T-helper 1 cell treated with Interleukin-12 subunit alpha and Interleukin-12 subunit beta and Interleukin-4 antibody, amounts not matched to agents 30 μg/mL and 1 μg/mL, for 36 hours (primary cell): ENCODE results near the gene ENTPD8.

Experiments
- H3K27ac Mint-ChIP-seq: one replicate; pipeline ENCODE4 v1.8.0; 2021; ENCODE audit warnings: mild to moderate bottlenecking, mixed read lengths
- H3K27me3 Mint-ChIP-seq: one replicate; pipeline ENCODE4 v1.8.0; 2021; ENCODE audit warnings: low read depth, mixed read lengths
- H3K36me3 Mint-ChIP-seq: one replicate; pipeline ENCODE4 v1.8.0; 2021; ENCODE audit warnings: low read depth, mixed read lengths
- H3K4me1 Mint-ChIP-seq: one replicate; pipeline ENCODE4 v1.8.0; 2021; ENCODE audit warnings: low read depth, mixed read lengths
- H3K4me3 Mint-ChIP-seq: one replicate; pipeline ENCODE4 v1.8.0; 2021; ENCODE audit warnings: mild to moderate bottlenecking, moderate library complexity, mixed read lengths
- H3K9me3 Mint-ChIP-seq: one replicate; pipeline ENCODE4 v1.8.0; 2021; ENCODE audit warnings: mixed read lengths

Gene ENTPD8

DNA sequence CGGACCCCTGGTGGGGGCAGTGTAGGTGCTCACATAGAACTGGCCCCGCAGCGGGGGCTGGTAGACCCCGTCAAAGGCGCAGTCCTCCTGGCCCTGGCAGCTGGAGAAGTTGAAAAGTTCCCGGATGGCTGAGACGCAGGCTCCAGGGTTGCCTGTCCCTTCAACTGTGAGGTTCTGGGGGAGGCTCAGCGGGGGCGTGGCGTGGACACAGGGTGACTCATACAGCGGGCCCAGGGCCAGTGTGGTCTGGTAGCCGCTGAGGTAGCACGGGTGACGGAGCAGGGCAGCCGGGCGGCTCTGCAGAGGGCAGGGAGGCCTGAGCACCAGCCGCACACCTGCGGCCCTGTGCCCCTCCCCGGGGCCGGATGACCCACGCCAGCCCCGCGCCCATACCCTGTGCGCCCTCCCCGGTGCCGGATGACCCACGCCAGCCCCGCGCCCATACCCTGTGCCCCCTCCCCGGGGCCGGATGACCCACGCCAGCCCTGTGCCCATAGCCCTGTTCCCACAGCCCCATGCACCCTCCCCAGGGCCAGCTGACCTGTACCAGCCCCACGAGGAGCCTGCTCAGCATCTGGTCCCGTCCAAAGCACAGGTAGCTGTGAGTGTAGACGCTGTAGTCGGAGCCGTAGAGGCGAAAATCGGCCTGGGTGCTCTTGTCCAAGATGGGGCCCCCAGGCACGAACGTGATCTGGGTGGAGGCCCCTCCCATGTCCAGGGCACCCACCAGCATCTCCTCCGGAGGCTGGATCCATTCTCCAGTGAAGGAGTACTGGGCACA, 5.0 kb downstream of the ENTPD8 start:
- H3K9me3 Mint-ChIP-seq, result no peaks in the 10 kb centered on the region
- H3K27ac Mint-ChIP-seq, result no peak overlapping the region
- no peak overlapping the region for H3K4me3 Mint-ChIP-seq
- H3K27me3 Mint-ChIP-seq, result no peaks in the 10 kb centered on the region
- no peaks in the 10 kb centered on the region for H3K36me3 Mint-ChIP-seq
- no peaks in the 10 kb centered on the region for H3K4me1 Mint-ChIP-seq

DNA sequence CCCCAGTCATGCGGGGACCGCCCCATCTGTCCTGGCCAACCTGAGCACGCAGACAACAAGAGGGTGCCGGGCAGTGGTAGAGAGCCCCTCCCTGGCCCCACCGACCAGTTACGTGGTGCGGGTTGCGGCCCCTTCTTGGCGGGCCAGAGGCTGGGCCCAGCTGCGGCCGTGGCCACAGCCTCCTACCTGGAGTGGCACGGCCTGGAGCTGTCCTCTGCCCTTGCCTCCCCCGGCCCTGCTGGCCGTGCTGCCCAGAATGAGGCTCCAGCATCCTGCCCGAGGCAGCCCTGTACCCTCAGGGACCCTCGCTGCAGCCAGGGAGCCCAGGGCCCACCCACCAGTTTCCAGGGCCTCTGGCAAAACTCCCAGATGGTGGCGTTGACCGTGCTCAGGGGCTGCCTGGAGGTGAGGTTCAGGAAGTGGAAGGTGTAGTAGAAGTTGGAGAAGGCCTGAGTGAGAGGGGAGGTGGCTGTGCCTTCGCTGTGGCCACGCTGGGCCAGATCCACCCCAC, 5.7 kb downstream of the ENTPD8 start:
- Mint-ChIP-seq H3K4me1 (no peaks in the 10 kb centered on the region), H3K27ac (no peak overlapping the region), H3K27me3 (no peaks in the 10 kb centered on the region), H3K9me3 (no peaks in the 10 kb centered on the region), H3K36me3 (no peaks in the 10 kb centered on the region), H3K4me3 (no peak overlapping the region)

DNA sequence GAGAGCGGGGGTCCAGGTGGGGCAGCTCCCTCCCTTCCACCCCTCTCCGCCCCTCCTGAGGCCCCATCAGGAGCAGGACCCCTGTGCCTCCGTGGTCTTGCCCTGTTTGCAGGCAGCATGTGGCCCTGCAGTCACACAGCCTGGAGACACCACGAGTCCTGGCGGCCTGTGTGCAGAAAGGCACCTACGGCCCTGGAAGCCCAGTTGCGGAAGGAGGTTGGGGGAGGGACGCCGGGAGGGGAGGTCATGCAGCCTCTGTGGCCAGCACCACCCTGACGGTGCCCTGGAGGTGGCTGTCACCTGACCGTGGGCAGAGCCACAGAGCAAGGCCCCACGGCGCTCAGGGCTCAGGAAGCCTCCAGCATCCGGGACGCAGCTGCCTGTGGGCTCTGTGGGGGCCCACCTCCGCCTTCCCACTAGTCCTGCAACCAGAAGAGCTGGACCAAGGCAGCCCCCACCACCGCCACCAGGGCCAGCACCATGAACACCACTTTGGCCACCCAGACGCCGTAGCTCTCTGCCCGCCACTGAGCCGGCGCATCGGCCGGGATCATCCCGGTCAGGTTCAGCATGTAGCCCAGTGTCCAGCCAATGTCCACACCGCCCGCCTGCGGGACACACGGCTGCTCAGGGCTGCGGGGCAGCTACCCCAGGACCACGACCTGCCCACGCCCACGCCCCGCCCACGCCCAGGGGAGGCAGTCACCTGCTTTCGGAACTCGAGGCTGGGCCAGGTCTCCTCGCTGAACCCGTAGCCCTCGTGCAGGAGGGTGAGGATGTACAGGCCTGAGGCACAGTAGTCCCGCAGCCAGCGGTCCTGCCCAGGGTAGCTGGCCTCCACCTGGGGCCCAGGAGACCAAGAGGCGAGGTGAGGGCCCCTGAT, 6.4 kb downstream of the ENTPD8 start:
- H3K4me3 Mint-ChIP-seq, result no peak overlapping the region
- H3K27me3 Mint-ChIP-seq, result no peaks in the 10 kb centered on the region
- H3K4me1 Mint-ChIP-seq, result no peaks in the 10 kb centered on the region
- H3K9me3 Mint-ChIP-seq, result no peaks in the 10 kb centered on the region
- no peaks in the 10 kb centered on the region for H3K36me3 Mint-ChIP-seq
- no peak overlapping the region for H3K27ac Mint-ChIP-seq

DNA sequence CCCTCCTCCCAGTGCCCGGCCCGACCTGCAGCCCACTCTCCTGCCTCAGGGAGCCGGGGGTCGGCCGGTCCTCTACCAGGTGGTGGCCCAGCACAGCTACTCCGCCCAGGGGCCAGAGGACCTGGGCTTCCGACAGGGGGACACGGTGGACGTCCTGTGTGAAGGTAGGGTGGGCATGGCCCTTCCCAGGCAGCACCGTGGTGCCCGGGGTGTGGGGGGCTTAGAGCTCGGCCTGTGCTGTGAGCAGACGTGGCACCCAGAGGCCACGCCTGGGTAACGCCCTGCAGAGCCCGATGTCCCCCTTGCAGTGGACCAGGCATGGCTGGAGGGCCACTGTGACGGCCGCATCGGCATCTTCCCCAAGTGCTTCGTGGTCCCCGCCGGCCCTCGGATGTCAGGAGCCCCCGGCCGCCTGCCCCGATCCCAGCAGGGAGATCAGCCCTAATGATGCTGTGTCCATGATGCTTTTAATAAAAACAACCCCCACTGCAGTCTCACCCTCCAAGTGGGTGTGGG, 7.2 kb downstream of the ENTPD8 start:
- Mint-ChIP-seq H3K27ac (no peak overlapping the region), H3K27me3 (no peaks in the 10 kb centered on the region), H3K4me1 (no peaks in the 10 kb centered on the region), H3K9me3 (no peaks in the 10 kb centered on the region), H3K36me3 (no peaks in the 10 kb centered on the region), H3K4me3 (no peak overlapping the region)

DNA sequence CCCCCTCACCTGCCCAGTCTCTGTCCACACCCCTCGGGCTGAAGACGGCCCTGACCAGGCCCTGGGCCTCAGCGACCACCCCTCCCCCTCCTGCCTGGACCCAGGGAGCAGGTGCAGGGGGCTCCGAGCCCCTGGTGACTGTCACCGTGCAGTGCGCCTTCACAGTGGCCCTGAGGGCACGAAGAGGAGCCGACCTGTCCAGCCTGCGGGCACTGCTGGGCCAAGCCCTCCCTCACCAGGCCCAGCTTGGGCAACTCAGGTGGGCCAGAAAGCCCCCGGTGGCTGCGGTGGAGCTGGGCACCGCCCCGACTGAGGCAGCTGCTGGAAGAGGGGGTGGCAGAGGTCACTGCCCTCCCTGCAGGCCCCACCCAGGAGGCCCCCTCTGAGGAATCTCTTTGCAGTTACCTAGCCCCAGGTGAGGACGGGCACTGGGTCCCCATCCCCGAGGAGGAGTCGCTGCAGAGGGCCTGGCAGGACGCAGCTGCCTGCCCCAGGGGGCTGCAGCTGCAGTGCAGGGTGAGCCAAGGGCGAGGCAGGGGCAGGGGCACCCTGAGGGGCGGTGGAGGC, 7.7 kb downstream of the ENTPD8 start:
- no peaks in the 10 kb centered on the region for H3K27me3 Mint-ChIP-seq
- no peaks in the 10 kb centered on the region for H3K36me3 Mint-ChIP-seq
- H3K9me3 Mint-ChIP-seq, result no peaks in the 10 kb centered on the region
- H3K4me3 Mint-ChIP-seq, result no peak overlapping the region
- no peaks in the 10 kb centered on the region for H3K4me1 Mint-ChIP-seq
- H3K27ac Mint-ChIP-seq, result no peak overlapping the region

DNA sequence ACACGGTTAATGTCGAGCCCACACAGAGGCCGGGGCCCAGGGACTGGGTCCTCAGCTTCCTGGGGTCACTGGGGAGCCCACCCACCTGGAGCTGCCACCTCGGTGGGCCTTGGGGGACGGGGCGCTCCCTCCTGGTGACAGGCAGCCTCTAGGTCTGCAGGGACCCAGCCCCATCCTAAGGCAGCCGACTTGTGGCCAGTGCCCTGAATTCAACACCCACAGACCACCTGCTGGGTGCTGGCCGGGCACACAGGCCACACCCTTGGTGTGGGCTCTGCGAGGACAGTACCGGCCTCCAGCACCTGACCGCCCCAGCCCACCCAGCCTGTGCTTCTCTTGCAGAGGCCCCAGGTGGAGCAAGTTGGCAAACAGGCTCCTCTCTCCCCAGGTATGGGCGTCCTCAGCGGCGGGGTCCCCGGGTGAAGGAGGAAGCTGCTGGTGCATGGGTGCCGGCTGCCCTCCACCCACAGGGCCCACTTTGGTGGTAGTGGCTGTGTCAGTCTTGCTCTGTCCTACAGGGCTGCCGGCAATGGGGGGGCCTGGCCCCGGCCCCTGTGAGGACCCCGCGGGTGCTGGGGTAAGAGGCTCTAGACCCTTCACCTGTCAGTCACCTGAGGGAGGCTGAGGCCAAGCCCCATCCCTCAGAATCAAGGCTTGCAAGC, 8.3 kb downstream of the ENTPD8 start:
- H3K4me1 Mint-ChIP-seq, result no peaks in the 10 kb centered on the region
- no peaks in the 10 kb centered on the region for H3K27me3 Mint-ChIP-seq
- H3K9me3 Mint-ChIP-seq, result no peaks in the 10 kb centered on the region
- H3K36me3 Mint-ChIP-seq, result no peaks in the 10 kb centered on the region
- H3K4me3 Mint-ChIP-seq, result no peak overlapping the region
- H3K27ac Mint-ChIP-seq, result no peak overlapping the region

DNA sequence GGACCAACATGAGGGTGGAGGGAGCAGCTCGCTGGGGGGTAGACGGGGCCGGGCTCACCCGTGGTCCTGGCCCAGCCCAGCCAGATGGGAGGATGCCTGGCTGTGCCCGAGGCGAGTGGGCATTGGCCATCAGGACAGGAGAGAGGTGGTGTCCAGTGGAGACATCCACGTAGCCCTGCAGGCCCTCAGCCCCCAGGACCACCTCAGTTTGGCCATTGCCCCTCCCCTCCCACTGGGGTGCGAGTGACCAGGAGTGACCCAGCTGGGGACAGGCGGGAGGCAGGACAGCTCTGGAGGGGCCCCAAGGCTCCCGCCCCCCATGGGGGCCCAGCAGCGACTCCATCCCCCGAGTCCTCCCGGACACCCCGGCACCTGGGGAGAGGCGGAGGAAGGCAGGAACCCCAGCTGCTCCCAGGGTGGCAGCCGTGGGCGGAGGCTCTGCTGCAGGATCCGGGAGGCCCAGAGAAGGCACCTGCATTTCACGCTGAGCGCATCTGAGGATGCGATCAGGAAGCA, 9.7 kb downstream of the ENTPD8 start:
- H3K4me3 Mint-ChIP-seq, result no peak overlapping the region
- no peak overlapping the region for H3K27ac Mint-ChIP-seq
- no peaks in the 10 kb centered on the region for H3K27me3 Mint-ChIP-seq
- H3K9me3 Mint-ChIP-seq, result no peaks in the 10 kb centered on the region
- no peaks in the 10 kb centered on the region for H3K36me3 Mint-ChIP-seq
- H3K4me1 Mint-ChIP-seq, result no peaks in the 10 kb centered on the region

DNA sequence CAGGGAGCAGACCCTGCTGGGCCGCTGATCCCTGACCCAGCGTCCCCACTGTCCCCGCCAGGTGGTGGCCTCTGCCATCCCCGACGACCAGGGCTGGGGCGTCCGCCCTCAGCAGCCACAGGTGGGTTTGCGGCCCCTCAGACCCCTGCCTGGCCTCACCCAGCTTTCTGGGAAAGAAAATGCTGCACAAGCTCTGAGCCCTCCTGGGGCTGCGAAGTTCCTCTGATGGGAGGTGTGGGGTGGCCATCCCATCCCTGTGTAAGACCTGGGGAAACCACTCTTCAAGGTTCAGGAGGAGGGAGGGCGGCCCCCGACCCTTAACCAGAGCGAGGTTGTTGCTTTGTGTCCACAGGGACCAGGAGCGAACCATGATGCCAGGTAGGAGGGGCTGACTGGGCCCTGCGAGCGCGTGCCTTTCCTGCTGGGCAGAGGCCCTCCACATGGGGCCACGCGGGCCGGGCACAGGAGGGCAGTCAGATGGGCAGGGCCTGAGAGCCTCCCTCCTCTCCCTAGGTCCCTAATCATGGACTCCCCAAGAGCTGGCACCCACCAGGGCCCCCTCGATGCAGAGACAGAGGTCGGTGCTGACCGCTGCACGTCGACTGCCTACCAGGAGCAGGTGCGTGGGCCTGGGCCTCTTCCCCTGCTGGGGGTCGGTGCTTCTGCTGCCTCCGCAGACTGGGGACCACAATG, 10.3 kb downstream of the ENTPD8 start:
- H3K27ac Mint-ChIP-seq, result no peak overlapping the region
- H3K9me3 Mint-ChIP-seq, result no peaks in the 10 kb centered on the region
- H3K36me3 Mint-ChIP-seq, result no peaks in the 10 kb centered on the region
- H3K4me1 Mint-ChIP-seq, result no peaks in the 10 kb centered on the region
- no peaks in the 10 kb centered on the region for H3K27me3 Mint-ChIP-seq
- H3K4me3 Mint-ChIP-seq, result no peak overlapping the region

DNA sequence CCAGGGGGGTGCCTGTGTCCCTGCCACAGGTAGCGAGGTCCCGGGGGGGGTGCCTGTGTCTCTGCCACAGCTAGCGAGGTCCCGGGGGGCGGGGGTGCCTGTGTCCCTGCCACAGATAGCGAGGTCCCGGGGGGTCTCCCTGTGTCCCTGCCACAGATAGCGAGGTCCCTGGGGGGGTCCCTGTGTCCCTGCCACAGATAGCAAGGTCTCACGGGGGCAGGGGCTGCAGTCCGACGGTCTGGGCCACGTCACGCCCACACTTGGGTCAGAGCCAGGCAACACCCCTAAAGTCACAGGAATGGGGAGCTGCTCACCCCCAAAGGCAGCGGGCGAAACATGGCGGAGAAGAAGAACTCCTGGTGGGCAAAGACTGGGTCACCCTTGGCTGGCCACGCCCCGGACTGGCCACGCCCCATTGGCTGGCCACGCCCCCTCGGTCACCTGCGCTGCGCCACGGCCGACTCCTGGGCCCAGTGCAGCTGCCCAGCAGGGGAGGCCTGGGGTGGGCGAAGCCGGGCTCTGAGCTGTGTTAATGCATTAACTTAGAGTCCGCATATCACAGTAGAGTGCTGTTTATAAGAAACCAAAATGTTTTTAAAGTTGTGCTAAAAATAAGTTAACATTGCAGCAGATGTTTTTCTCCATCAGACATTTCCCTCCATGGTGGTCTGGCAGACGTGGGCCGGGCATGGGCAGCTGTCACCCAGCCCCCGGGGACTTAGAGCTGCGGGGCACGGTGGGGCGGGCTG, 11.0 kb downstream of the ENTPD8 start:
- H3K36me3 Mint-ChIP-seq, result no peaks in the 10 kb centered on the region
- no peak overlapping the region for H3K4me3 Mint-ChIP-seq
- no peaks in the 10 kb centered on the region for H3K4me1 Mint-ChIP-seq
- no peak overlapping the region for H3K27ac Mint-ChIP-seq
- H3K27me3 Mint-ChIP-seq, result no peaks in the 10 kb centered on the region
- H3K9me3 Mint-ChIP-seq, result no peaks in the 10 kb centered on the region

DNA sequence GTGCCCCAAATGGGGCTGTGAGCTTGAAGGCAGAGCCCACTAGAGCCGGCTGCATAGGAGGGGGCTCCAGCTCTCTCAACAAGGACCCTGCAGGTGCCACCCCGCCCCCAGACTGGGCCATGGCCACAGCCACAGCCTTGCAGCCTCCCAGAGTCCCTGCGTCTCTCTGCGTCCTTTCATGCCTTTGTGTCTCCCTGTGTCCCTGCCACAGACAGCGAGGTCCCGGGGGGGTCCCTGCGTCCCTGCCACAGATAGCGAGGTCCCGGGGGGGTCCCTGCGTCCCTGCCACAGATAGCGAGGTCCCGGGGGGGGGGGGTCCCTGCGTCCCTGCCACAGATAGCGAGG, 11.6 kb downstream of the ENTPD8 start:
- no peaks in the 10 kb centered on the region for H3K9me3 Mint-ChIP-seq
- no peak overlapping the region for H3K4me3 Mint-ChIP-seq
- no peaks in the 10 kb centered on the region for H3K4me1 Mint-ChIP-seq
- no peak overlapping the region for H3K27ac Mint-ChIP-seq
- H3K36me3 Mint-ChIP-seq, result no peaks in the 10 kb centered on the region
- H3K27me3 Mint-ChIP-seq, result peaks cover 2% of the 10 kb centered on the region

DNA sequence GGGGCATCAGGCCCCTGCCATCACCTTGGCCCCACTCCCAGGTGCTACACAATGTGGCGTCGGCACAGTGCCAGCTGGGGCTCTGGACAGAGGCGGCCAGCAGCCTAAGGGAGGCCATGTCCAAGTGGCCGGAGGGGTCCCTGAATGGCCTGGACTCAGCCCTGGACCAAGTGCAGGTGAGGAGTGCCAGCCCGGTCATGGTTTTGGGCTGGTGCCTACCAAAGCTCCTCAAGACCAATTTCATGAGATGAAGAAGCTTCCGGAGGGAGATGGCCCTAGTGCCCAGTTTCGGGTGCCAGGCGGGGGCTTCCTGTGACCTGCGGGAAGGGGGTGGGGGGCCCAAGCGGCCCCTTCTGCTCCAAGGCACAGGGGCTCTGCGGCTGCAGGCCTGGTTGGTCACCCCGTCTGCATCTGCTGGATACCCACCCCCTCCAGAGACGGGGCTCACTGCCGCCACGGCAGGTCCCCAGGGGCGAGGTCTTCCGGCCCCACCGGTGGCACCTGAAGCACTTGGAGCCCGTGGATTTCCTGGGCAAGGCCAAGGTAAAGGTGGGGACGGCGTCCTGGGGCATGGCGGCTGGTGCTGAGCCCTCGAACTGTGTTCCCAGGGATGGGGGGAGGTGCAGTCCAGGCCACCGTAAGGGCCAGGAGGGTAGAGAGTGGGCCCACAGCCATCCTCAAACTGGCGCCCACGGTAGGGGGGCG, 12.2 kb downstream of the ENTPD8 start:
- no peak overlapping the region for H3K27ac Mint-ChIP-seq
- H3K4me1 Mint-ChIP-seq, result no peaks in the 10 kb centered on the region
- no peaks in the 10 kb centered on the region for H3K9me3 Mint-ChIP-seq
- peaks cover 6% of the 10 kb centered on the region for H3K27me3 Mint-ChIP-seq
- no peaks in the 10 kb centered on the region for H3K36me3 Mint-ChIP-seq
- no peak overlapping the region for H3K4me3 Mint-ChIP-seq

DNA sequence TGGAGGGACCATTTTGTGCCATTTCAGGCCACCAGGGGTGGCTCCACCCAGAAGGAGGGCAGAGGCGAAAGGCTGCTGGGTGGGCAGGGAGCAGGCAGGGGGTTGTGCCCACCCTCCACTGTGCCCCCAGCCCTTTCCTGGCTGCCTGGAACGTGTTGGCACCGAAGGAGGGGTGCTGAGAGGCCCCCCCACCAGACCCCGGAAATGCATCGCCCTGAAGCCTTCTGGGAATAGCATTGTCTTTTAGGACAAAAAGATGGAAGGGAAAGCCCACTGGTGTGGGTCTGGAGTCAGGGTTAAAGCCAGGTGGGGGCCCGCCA, 12.9 kb downstream of the ENTPD8 start:
- H3K4me1 Mint-ChIP-seq, result no peaks in the 10 kb centered on the region
- H3K27me3 Mint-ChIP-seq, result peaks cover 6% of the 10 kb centered on the region
- no peaks in the 10 kb centered on the region for H3K36me3 Mint-ChIP-seq
- no peak overlapping the region for H3K27ac Mint-ChIP-seq
- no peak overlapping the region for H3K4me3 Mint-ChIP-seq
- no peaks in the 10 kb centered on the region for H3K9me3 Mint-ChIP-seq
